CD8-positive, alpha-beta memory T cell (primary cell): ENCODE data around the gene SLC35F2. TPM values are rescaled to one million over a fixed set of nuclear protein-coding genes. Genes with fewer than 3 reads are reported as not detected.
A peak's percentile ranks its signal among the peaks of the same experiment; 100 is the strongest.

Experiments used
- CTCF ChIA-PET: fragments of 350-600 bp; sonication (Branson Sonifier 250); formaldehyde crosslinking; loops from one replicate; lab custom pipeline; 2021; ENCODE audit warnings: antibody characterized with exemption; lab: Charles Lee
- POLR2A ChIA-PET: fragments of 350-600 bp; sonication (Branson Sonifier 250); formaldehyde crosslinking; loops from one replicate; lab custom pipeline; 2021; ENCODE audit warnings: antibody characterized with exemption; lab: Charles Lee
- DNase-seq, 5 donors: peaks; one replicate each; pipeline versions ENCODE4 v3.0.0 to v3.0.0-alpha.2; 2020 to 2022; ENCODE audit warnings: mixed read lengths in 1 of 5
- H3K27ac ChIP-seq: one replicate; pipeline ENCODE4 v1.7.0; 2013; ENCODE audit warnings: low read depth, mild to moderate bottlenecking, low read length, moderate library complexity
- H3K27me3 ChIP-seq: 2 replicates; pipeline ENCODE4 v1.7.0; 2013; ENCODE audit warnings: low read length, mild to moderate bottlenecking; ENCODE audit not compliant: insufficient read depth, poor library complexity, severe bottlenecking
- H3K36me3 ChIP-seq: 2 replicates; pipeline ENCODE4 v1.7.0; 2013; ENCODE audit warnings: mild to moderate bottlenecking, low read length, moderate library complexity; ENCODE audit not compliant: insufficient read depth
- H3K4me1 ChIP-seq: 2 replicates; pipeline ENCODE4 v1.7.0; 2013; ENCODE audit warnings: mild to moderate bottlenecking, low read length, moderate library complexity; ENCODE audit not compliant: insufficient read depth
- H3K4me3 ChIP-seq: 2 replicates; pipeline ENCODE4 v1.7.0; 2013; ENCODE audit warnings: mild to moderate bottlenecking, low read length
- H3K9me3 ChIP-seq: 2 replicates; pipeline ENCODE4 v1.7.0; 2013; ENCODE audit warnings: mild to moderate bottlenecking, low read length
- H3K27ac Mint-ChIP-seq, 8 donors: one replicate each; pipeline ENCODE4 v1.8.0; 2020 to 2021; ENCODE audit warnings: mixed read lengths in 8 of 8, mild to moderate bottlenecking in 6 of 8, inconsistent platforms in 3 of 8, moderate library complexity in 3 of 8
- H3K27me3 Mint-ChIP-seq, 2 donors: one replicate each; pipeline ENCODE4 v1.8.0; 2020 to 2021; ENCODE audit warnings: mixed read lengths in 2 of 2, mild to moderate bottlenecking in 1 of 2, moderate library complexity in 1 of 2
- H3K36me3 Mint-ChIP-seq, 3 donors: one replicate each; pipeline ENCODE4 v1.8.0; 2020 to 2021; ENCODE audit warnings: mixed read lengths in 3 of 3, inconsistent platforms in 1 of 3, mild to moderate bottlenecking in 1 of 3
- H3K4me1 Mint-ChIP-seq, 3 donors: one replicate each; pipeline ENCODE4 v1.8.0; 2020 to 2021; ENCODE audit warnings: mixed read lengths in 3 of 3, inconsistent platforms in 1 of 3, mild to moderate bottlenecking in 1 of 3
- H3K4me3 Mint-ChIP-seq, 7 donors: one replicate each; pipeline ENCODE4 v1.8.0; 2020 to 2021; ENCODE audit warnings: mixed read lengths in 7 of 7, mild to moderate bottlenecking in 6 of 7, moderate library complexity in 4 of 7, inconsistent platforms in 2 of 7
- H3K9me3 Mint-ChIP-seq, 5 donors: one replicate each; pipeline ENCODE4 v1.8.0; 2020 to 2022; ENCODE audit warnings: mixed read lengths in 5 of 5, mild to moderate bottlenecking in 3 of 5, moderate library complexity in 2 of 5, inconsistent platforms in 1 of 5
- polyA plus RNA-seq: library from polyadenylated mRNA; unstranded; fragments of 300-500 nt; fragmentation: Illumina TruSeq; gene quantifications from one replicate; pipeline ENCODE4 v1.2.3, GENCODE V29; 2021
- total RNA-seq, 2 experiments: library from RNA; stranded (reverse); gene quantifications; one replicate each; pipeline ENCODE4 v1.2.3, GENCODE V29; 2021

Gene SLC35F2
- total and polyA plus RNA-seq, 3 experiments from 2014 or later = 11.6 to 34.5 (median 32.0) TPM

DNA sequence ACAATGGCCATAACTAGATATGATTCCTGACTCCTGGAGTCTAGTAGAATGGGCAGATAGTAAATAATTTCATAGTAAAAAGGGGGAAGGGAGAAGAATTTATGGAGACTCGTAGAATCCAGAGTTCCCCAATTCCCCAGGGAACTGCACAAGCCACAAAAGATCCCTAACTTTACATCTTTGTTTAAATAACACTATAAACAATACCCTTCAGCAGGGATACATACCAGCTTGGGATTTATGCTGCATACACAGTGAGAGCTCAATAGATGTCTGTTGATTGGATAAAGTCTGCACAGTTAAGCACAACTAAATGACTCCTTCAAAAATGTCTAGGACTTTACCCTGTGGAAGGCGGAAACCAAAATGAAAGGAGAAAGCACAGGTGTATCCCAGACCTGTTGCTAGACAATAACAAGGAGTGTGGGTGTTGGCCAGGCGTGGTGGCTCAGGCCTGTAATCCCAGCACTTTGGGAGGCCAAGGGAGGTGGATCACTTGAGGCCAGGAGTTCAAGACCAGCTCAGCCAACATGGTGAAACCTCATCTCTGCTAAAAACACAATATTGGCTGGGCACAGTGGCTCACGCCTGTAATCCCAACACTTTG lies 6.8 kb downstream of the SLC35F2 start:
- peaks cover 0 to 2% of the 10 kb centered on the region in 2 donors for H3K27me3 Mint-ChIP-seq

DNA sequence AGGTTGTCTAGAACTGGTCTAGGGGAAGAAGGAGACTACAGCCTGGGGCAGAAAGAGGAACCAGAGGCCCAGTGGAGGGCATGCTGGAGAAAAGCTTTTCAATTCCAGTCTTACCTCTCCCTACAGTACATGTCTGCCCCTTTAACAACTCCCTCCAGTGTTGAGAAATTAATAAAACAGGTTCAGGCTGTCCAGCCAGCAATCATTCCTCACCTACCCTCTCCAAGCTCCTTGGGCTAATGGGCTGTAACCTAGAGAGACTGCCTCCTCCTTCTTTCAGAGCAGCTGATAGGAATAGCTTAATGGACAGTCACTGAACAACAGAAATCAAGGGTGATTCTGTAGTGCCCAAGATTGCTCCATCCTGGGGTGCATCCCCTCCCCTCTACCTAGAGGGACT lies 8.8 kb downstream of the SLC35F2 start:
- Histone ChIP-seq H3K4me1 (no peaks in the 10 kb centered on the region), H3K27me3 (no peaks in the 10 kb centered on the region), H3K9me3 (no peaks in the 10 kb centered on the region), H3K36me3 (no peaks in the 10 kb centered on the region), H3K4me3 (no peak overlapping the region), H3K27ac (no peak overlapping the region)
- Mint-ChIP-seq H3K4me3 (no peak overlapping the region), H3K27me3 (peaks cover 0 to 2% of the 10 kb centered on the region in 2 donors), H3K4me1 (peaks cover 6 to 20% (median 14%) of the 10 kb centered on the region in 3 donors), H3K27ac (peak overlapping the region in 2 of 8 donors; percentile 6 to 17), H3K36me3 (peaks cover 0 to 3% (median 2%) of the 10 kb centered on the region in 3 donors), H3K9me3 (no peaks in the 10 kb centered on the region)
- ChIA-PET POLR2A (no interaction called here), CTCF (no interaction called here)
- no peak for DNase-seq

More for the DNA sequence above, 6.8 kb downstream of the SLC35F2 start:
- Histone ChIP-seq H3K27ac (no peak overlapping the region), H3K4me3 (no peak overlapping the region), H3K36me3 (no peaks in the 10 kb centered on the region), H3K9me3 (no peaks in the 10 kb centered on the region), H3K4me1 (no peaks in the 10 kb centered on the region), H3K27me3 (no peaks in the 10 kb centered on the region)
- no peak for DNase-seq
- peak overlapping the region in 1 of 8 donors; percentile 19 for H3K27ac Mint-ChIP-seq
- peaks cover 0 to 3% (median 0%) of the 10 kb centered on the region in 3 donors for H3K36me3 Mint-ChIP-seq
- CTCF ChIA-PET = interaction anchor here (1.6 kb wide), 1 partner anchor 11 kb away, joined by 4 read pairs; no protein-coding TSS in a partner anchor
- H3K4me3 Mint-ChIP-seq = no peak overlapping the region
- no peaks in the 10 kb centered on the region for H3K9me3 Mint-ChIP-seq
- H3K4me1 Mint-ChIP-seq = peaks cover 16 to 32% (median 20%) of the 10 kb centered on the region in 3 donors
- POLR2A ChIA-PET = no interaction called here

DNA sequence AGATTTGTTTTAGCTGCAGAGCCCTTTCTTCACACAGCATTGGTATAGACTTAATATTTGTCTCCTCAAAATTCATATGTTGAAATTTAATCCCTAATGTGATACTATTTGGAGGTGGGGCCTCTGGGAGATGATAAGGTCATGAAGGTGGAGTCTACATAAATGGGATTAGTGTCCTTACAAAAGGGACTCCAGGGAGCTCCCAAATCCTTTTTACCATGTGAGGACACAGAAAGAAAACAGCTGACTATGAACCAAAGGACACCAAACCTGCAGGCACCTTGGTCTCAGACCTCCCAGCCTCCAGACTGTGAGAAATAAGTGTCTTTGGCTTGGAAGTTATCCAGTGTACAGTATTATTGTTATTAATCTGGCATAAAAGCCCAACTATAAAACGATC lies 10.2 kb downstream of the SLC35F2 start:
- Mint-ChIP-seq H3K27ac (no peak overlapping the region), H3K27me3 (peaks cover 0 to 2% of the 10 kb centered on the region in 2 donors), H3K9me3 (no peaks in the 10 kb centered on the region), H3K4me1 (peaks cover 6 to 20% (median 14%) of the 10 kb centered on the region in 3 donors), H3K36me3 (peaks cover 0 to 3% (median 2%) of the 10 kb centered on the region in 3 donors), H3K4me3 (no peak overlapping the region)
- no peak overlapping the region for H3K4me3 ChIP-seq
- ChIA-PET POLR2A (no interaction called here), CTCF (no interaction called here)
- no peaks in the 10 kb centered on the region for H3K36me3 ChIP-seq
- no peak for DNase-seq
- H3K27me3 ChIP-seq = no peaks in the 10 kb centered on the region
- H3K27ac ChIP-seq = no peak overlapping the region
- no peaks in the 10 kb centered on the region for H3K4me1 ChIP-seq
- H3K9me3 ChIP-seq = no peaks in the 10 kb centered on the region

DNA sequence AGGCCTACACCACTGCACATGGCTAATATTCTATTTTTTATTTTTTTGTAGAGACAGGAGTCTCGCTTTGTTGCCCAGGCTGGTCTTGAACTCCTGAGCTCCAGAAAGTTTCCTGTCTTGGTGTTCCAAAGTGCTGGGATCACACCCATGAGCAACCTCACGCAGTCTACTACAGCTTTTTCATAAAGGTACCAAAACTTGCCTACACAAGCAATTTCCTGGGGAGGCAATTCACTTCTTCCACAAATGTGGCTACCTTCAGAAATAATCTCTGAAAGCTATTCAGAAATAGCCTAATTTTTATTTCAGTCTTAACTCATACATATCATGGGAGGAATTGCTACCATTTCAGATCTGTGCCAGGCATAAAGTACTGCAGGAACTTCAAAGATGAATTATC lies 11.4 kb downstream of the SLC35F2 start:
- peaks cover 0 to 4% (median 2%) of the 10 kb centered on the region in 3 donors for H3K36me3 Mint-ChIP-seq
- no peaks in the 10 kb centered on the region for H3K9me3 Mint-ChIP-seq
- H3K9me3 ChIP-seq = no peaks in the 10 kb centered on the region
- peak overlapping the region in 2 of 8 donors; percentile 24 to 42 for H3K27ac Mint-ChIP-seq
- H3K4me1 ChIP-seq = no peaks in the 10 kb centered on the region
- H3K4me3 Mint-ChIP-seq = no peak overlapping the region
- no peaks in the 10 kb centered on the region for H3K36me3 ChIP-seq
- H3K27me3 Mint-ChIP-seq = peaks cover 0 to 2% of the 10 kb centered on the region in 2 donors
- CTCF ChIA-PET = no interaction called here
- no peaks in the 10 kb centered on the region for H3K27me3 ChIP-seq
- no peak overlapping the region for H3K27ac ChIP-seq
- POLR2A ChIA-PET = no interaction called here
- DNase-seq = no peak
- H3K4me1 Mint-ChIP-seq = peaks cover 10 to 27% (median 11%) of the 10 kb centered on the region in 3 donors
- H3K4me3 ChIP-seq = no peak overlapping the region

DNA sequence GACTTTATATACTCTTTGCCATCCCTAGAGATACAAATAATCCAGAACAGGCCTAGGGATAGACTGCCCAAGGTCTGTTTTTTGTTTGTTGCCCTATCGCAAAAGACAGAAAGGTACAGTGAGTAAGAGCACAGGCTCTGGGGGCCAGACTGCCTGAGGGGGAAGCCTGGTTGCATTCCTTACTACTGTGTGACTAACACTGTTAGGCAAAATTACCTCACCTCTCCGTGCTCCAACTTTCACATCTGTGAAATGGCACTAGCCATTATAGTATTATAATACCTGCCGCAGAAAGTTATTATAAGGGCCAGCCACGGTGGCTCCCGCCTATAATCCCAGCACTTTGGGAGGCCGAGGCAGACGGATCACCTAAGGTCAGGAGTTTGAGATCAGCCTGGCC lies 14.5 kb downstream of the SLC35F2 start:
- Histone ChIP-seq H3K36me3 (no peaks in the 10 kb centered on the region), H3K4me1 (peaks cover 6% of the 10 kb centered on the region), H3K9me3 (no peaks in the 10 kb centered on the region), H3K4me3 (no peak overlapping the region), H3K27ac (no peak overlapping the region), H3K27me3 (no peaks in the 10 kb centered on the region)
- POLR2A ChIA-PET = no interaction called here
- Mint-ChIP-seq H3K36me3 (peaks cover 0 to 4% (median 2%) of the 10 kb centered on the region in 3 donors), H3K4me1 (peaks cover 18 to 31% (median 26%) of the 10 kb centered on the region in 3 donors), H3K27ac (no peak overlapping the region), H3K4me3 (no peak overlapping the region), H3K9me3 (no peaks in the 10 kb centered on the region), H3K27me3 (no peaks in the 10 kb centered on the region)
- DNase-seq = no peak
- CTCF ChIA-PET = no interaction called here

DNA sequence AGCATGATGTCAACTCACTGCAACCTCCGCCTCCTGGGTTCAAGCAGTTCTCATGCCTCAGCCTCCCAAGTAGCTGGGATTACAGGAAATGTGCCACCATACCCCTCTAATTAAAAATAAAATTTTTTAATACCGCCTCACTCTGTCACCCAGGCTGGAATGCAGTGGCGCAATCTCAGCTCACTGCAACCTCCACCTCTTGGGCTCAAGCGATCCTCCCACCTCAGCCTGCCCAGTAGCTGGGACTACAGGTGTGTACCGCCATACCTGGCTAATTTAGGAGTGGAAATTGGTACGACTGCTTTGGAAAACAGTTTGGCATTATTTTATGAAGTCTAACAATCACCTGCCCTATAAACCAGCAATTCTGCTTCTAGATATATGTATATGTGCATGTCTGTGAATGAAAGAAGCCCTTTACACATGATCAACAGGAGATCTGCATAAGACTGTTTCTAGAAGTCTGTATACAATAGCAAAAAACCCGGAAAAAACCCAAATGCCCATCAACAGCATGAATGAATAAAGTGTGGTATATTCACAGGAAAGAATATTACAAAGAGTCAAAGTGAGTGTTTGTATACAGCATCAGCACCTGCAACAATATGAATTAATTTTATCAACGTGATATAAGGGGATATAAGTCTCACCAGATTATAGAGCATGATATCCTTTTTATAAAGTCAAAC lies 16.0 kb downstream of the SLC35F2 start:
- Histone ChIP-seq H3K9me3 (no peaks in the 10 kb centered on the region), H3K36me3 (no peaks in the 10 kb centered on the region), H3K27me3 (no peaks in the 10 kb centered on the region), H3K4me1 (peaks cover 6% of the 10 kb centered on the region), H3K27ac (no peak overlapping the region), H3K4me3 (no peak overlapping the region)
- H3K27me3 Mint-ChIP-seq = no peaks in the 10 kb centered on the region
- H3K9me3 Mint-ChIP-seq = no peaks in the 10 kb centered on the region
- DNase-seq = no peak
- ChIA-PET POLR2A (no interaction called here), CTCF (interaction anchor here (1.1 kb wide), 1 partner anchor 167 kb away, joined by 3 read pairs; the partner anchor contains the start of gene CUL5)
- peaks cover 0 to 4% (median 2%) of the 10 kb centered on the region in 3 donors for H3K36me3 Mint-ChIP-seq
- H3K4me3 Mint-ChIP-seq = no peak overlapping the region
- peak overlapping the region in 1 of 8 donors; percentile 48 for H3K27ac Mint-ChIP-seq
- peaks cover 15 to 23% (median 21%) of the 10 kb centered on the region in 3 donors for H3K4me1 Mint-ChIP-seq

DNA sequence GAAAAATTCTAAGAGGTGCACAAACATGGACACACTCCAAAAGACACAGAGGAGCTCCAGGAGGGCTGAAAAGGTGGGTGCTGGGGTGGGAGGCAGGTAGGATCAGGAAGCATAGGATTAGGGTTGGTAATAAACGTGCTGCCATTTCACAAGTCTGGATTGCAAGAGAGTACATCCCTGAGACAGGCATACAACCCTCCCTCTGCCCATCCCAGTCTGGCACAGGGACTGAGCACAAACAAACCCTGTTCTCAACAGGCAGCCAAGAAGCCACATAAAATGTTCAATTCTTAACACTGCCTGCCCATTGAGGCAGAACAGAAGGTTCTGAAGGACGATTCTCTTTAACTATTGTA lies 18.5 kb downstream of the SLC35F2 start:
- Mint-ChIP-seq H3K4me3 (peak overlapping the region in 4 of 7 donors; percentile 38 to 83 (median 74)), H3K27ac (peak overlapping the region in 5 of 8 donors; percentile 12 to 91 (median 77)), H3K36me3 (peaks cover 0 to 4% (median 2%) of the 10 kb centered on the region in 3 donors), H3K4me1 (peaks cover 15 to 26% (median 21%) of the 10 kb centered on the region in 3 donors), H3K9me3 (no peaks in the 10 kb centered on the region), H3K27me3 (no peaks in the 10 kb centered on the region)
- Histone ChIP-seq H3K36me3 (no peaks in the 10 kb centered on the region), H3K4me1 (peaks cover 6% of the 10 kb centered on the region), H3K4me3 (no peak overlapping the region), H3K27ac (no peak overlapping the region), H3K27me3 (no peaks in the 10 kb centered on the region), H3K9me3 (no peaks in the 10 kb centered on the region)
- ChIA-PET CTCF (interaction anchor here (1.0 kb wide), 1 partner anchor 12 kb away, joined by 4 read pairs; no protein-coding TSS in a partner anchor), POLR2A (no interaction called here)
- no peak for DNase-seq

DNA sequence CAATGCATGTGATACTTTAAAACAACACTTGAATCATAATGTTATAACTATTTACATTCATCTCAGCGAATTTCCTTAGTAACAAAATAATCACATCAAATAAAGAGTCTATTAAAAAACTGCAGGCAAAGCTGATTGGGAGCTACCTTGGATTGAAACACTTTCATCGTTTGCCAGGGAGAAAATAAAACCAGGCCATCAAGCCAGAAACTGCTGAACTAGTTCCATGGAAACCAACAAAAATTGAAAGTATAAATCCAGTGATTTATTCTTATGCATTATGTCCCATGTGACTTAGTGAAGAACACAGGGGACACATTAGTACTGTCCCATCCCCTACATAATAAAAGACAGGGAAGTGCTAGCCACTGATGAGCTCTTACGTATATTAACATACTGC lies 21.7 kb downstream of the SLC35F2 start:
- DNase-seq = no peak
- H3K36me3 Mint-ChIP-seq = peaks cover 0 to 2% (median 0%) of the 10 kb centered on the region in 3 donors
- no peaks in the 10 kb centered on the region for H3K36me3 ChIP-seq
- no peak overlapping the region for H3K27ac ChIP-seq
- no peaks in the 10 kb centered on the region for H3K9me3 Mint-ChIP-seq
- H3K4me3 ChIP-seq = no peak overlapping the region
- ChIA-PET CTCF (interaction anchor here (1.1 kb wide), 1 partner anchor 11 kb away, joined by 3 read pairs; no protein-coding TSS in a partner anchor), POLR2A (no interaction called here)
- H3K9me3 ChIP-seq = no peaks in the 10 kb centered on the region
- peaks cover 6% of the 10 kb centered on the region for H3K4me1 ChIP-seq
- H3K27me3 ChIP-seq = no peaks in the 10 kb centered on the region
- no peak overlapping the region for H3K27ac Mint-ChIP-seq
- no peaks in the 10 kb centered on the region for H3K27me3 Mint-ChIP-seq
- no peak overlapping the region for H3K4me3 Mint-ChIP-seq
- H3K4me1 Mint-ChIP-seq = peaks cover 15 to 20% (median 16%) of the 10 kb centered on the region in 3 donors
